ENCODE measurements around the gene GPR15LG.
"Not testable (repeated sequence)": the region's sequence is repeated elsewhere in the genome, so short reads cannot be mapped to it uniquely, and the experiment has no call there.

GPR15LG gene

DNA sequence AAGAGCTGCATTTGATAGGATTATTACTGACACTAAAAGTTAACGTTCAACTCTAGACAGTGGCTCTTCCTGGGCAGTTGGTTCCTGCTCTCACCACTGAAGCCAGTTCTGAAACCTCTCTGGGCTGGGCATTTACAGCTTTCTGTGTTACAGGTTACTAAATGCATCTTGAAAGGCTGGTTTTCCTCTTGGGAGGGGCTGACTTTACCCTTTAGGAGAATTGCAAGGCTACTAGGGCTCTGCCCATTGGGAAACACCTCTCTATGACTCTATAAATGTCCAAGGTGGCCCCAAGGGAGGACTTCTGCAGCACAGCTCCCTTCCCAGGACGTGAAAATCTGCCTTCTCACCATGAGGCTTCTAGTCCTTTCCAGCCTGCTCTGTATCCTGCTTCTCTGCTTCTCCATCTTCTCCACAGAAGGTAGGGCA is at the start of gene GPR15LG:
Gene GPR15LG, plus strand, starts transcription at position 301 of the 429 bp plus-strand sequence. Its CDS starts 51 bp downstream, at position 352.
- peak; percentile 19 for DNase-seq (ENCODE audit: low spot score)
- TF ChIP-seq, protein P1, sequence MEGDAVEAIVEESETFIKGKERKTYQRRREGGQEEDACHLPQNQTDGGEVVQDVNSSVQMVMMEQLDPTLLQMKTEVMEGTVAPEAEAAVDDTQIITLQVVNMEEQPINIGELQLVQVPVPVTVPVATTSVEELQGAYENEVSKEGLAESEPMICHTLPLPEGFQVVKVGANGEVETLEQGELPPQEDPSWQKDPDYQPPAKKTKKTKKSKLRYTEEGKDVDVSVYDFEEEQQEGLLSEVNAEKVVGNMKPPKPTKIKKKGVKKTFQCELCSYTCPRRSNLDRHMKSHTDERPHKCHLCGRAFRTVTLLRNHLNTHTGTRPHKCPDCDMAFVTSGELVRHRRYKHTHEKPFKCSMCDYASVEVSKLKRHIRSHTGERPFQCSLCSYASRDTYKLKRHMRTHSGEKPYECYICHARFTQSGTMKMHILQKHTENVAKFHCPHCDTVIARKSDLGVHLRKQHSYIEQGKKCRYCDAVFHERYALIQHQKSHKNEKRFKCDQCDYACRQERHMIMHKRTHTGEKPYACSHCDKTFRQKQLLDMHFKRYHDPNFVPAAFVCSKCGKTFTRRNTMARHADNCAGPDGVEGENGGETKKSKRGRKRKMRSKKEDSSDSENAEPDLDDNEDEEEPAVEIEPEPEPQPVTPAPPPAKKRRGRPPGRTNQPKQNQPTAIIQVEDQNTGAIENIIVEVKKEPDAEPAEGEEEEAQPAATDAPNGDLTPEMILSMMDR (IDR thresholded peaks at IDR 0.05; ENCODE audit: extremely low read depth, missing control alignments) = no peak

DNA sequence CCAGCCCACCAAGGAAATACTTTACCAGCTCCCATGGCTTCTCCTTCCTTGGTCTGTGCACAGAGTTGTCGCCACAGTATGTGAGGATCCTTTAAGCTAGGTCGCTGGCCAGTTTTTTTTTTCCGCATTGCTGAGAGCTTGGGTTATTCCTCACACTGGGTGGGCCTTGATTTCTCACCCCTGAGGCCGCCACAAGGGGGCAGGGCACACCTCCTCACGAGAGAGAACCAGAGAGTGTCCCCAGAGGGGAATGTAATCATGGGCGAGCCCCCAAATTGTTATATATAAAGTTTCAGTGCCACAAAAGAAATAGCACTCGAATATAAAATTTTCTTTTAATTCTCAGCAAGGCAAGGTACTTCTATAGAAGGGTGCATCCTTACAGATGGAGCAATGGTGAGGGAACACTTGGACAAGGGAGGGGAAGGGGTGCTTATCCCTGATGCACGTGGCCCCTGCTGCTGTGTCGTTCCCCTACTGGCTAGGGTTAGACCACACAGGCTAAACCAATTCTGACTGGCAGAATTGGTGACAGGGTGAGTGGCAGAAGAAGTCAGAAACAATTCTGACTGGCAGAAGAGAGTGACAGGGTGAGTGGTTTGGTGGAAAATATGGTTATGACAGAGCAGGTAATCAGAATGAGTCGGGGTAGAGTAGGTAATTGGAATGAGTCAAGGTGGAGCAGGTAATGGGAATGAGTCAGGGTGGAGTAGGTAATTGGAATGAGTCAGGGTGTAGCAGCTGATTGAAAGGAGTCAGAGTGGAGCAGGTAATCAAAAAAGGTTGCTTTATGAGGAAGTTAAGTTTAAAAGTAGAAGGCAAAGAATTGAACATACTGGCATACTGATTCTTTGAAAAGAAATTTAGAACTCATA is 47.5 kb upstream of the GPR15LG start:
- DNase-seq (ENCODE audit: low spot score) = not testable (repeated sequence)

DNA sequence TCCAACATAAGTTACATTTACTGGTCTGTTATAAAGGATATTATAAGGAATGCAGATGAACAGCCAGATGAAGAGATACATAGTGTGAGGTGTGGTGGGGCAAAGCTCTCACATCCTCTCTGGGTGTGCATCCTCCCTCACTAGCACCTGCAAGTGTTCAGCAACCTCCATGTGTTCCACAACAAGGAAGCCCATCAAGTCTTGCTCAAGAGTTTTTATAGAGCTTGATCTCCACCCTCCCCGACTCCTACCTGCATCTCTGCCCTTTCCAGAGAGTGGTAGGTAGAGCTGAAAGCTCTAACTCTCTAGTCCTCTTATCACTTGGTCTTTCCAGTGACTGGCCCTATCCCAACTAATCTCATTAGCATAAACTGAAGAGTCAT is 46.8 kb upstream of the GPR15LG start:
- no peak for DNase-seq (ENCODE audit: low spot score)
- TF ChIP-seq, protein P1 (IDR thresholded peaks at IDR 0.05; ENCODE audit: extremely low read depth, missing control alignments) = no peak

DNA sequence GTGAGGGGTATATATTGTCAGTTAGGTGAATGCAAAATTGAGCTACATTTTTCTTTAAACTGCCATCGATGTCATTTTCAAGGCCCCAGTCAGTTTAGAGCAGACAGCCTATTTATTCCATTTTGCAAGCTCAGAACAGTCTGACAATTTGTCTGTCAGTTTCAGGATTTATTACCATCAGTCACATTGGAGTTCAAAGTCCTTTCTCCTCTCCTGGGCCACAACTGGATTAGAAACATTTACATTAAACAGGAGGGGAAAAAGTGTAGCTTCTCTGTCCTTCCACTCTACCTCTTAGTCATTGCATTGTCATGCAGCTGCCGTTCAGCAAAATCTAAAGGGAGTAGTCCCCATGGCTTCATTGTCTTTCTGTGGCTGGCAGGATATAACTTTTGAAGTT is 37.8 kb upstream of the GPR15LG start:
- DNase-seq (ENCODE audit: low spot score) = no peak
- TF ChIP-seq, protein P1 (IDR thresholded peaks at IDR 0.05; ENCODE audit: extremely low read depth, missing control alignments) = no peak

DNA sequence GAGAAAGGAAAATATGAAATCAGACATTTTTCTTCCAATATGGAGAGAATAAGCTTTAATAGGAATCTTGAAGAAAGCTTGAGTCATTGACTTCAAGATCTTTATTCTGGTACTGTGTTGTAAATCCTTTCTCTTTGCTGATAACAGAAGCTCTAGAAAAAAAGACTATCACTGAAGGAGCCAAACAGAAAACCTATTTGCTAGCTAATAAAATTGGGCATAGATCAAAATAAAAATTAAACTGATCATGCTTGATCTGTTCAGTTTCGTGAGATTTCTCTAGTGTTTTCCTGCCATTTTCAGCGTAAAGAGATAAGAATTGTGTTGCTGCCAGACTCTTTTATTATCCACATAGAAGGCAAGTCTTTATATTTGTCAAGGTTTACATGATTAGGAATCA is 35.8 kb upstream of the GPR15LG start:
- TF ChIP-seq, protein P1 (IDR thresholded peaks at IDR 0.05; ENCODE audit: extremely low read depth, missing control alignments) = no peak
- DNase-seq (ENCODE audit: low spot score) = no peak

DNA sequence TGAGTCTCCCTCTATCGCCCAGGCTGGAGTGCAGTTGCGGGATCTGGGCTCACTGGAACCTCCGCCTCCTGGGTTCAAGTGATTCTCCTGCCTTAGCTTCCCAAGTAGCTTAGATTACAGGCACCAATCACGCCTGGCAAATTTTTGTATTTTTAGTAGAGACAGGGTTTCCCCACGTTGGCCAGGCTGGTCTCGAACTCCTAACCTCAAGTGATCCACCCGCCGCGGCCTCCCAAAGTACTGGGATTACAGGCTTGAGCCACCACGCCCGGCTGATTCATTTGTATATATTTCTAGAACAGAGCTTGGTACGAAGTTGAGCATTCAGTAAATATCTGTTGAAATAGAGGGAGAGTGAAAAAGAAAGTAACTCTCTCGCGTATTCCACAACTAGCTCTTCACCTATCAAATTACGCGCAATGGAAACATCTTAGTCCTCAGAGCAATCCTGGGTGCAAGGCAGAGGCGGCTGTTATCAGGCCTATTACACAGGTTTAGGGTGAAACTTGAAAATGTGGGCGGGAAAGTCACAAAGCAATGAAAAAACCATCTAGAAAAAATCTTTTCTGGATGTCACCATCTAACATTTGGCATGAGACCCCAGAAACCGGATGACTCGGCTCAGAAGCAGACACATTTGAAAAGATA is 35.0 kb upstream of the GPR15LG start:
- TF ChIP-seq, protein P1 (IDR thresholded peaks at IDR 0.05; ENCODE audit: extremely low read depth, missing control alignments) = no peak
- DNase-seq (ENCODE audit: low spot score) = peak; percentile 16

DNA sequence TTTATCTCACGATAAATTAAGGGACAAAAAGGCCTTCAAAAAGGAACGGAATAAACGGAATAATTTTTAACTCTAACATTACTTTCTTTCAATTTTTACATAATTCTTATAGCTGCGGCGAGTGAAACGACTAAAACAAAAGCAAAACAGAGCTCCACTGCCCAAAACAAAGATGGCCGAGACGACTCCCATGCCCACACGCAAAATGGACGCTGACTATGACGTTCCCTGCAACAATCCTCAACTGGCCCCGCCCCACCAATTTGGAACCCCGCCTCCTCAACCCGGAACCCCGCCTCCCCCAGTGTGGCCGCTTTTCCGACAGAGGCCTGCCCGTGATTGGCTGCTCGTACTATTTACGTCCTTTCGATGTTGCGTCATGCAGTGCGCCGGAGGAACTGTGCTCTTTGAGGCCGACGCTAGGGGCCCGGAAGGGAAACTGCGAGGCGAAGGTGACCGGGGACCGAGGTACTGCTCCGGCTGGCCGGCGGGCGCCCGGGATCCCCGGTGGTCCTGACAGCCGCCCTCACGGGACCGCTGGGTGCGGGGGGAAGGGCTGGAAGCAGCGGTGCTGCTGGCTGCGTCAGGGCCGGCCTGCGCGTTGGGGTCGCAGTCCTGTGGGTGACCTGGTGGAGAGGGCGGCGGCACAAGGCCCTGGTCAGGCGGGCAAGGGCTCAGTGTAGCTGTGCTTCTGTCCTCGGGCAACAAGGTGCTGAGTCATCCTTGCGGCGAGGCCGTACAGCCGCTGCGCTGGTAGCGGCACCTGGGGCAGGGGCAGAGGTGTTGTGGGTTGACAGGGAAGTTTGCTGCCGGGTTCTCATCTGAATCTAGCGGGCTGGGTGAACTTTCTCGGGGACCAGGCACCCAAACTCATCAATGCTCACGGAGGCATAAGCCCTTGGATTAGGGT is 34.2 kb upstream of the GPR15LG start, which contains the start of gene GHITM:
Gene GHITM, plus strand, starts transcription at position 384 of the 910 bp plus-strand sequence. CDS start 1,992 bp downstream, outside the sequence.
- DNase-seq (ENCODE audit: low spot score) = peak; percentile 94
- TF ChIP-seq, protein P1 (IDR thresholded peaks at IDR 0.05; ENCODE audit: extremely low read depth, missing control alignments) = no peak
